Hematopoietic multipotent progenitor cell treated with erythropoietin and hydrocortisone succinate and interleukin-3 and kit ligand, for 17 days (in vitro differentiated cells): ENCODE results near the gene TSFM.
A peak's percentile ranks its signal among the peaks of the same experiment; 100 is the strongest.

Source experiments
- DNase-seq: peaks from one replicate; pipeline ENCODE4 v3.0.0-alpha.2; 2015; ENCODE audit warnings: low spot score

Gene TSFM

DNA sequence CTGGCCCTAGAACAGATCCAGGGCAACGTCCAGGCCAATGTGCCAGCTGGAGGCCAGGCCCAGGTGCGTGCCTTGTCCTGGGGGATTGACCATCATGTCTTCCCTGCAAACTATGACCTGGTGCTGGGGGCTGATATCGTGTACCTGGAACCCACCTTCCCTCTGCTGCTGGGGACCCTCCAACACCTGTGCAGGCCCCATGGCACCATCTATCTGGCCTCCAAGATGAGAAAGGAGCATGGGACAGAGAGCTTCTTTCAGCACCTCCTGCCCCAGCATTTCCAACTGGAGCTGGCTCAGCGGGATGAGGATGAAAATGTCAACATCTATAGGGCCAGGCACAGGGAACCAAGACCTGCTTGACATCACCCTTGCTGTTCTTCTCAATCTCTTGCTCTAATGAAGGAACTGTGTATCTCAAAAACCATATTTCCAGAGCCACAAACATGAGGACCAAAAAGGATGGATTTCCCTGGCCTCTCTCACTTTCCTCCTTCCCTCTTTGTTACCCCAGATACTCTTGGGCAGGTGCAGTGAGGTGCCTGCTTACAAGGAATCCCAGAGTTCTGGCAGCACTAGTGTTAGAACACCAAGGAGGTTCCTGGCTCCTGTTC is 2.2 kb upstream of the TSFM start:
- DNase-seq: no peak

- DNase-seq: no peak
These were observed 1.3 kb upstream of the TSFM start for GRCh38 chr12:57781244-57781643.

GRCh38 chr12:57781801-57782200 is 786 bp upstream of the TSFM start:
- no peak for DNase-seq

DNA sequence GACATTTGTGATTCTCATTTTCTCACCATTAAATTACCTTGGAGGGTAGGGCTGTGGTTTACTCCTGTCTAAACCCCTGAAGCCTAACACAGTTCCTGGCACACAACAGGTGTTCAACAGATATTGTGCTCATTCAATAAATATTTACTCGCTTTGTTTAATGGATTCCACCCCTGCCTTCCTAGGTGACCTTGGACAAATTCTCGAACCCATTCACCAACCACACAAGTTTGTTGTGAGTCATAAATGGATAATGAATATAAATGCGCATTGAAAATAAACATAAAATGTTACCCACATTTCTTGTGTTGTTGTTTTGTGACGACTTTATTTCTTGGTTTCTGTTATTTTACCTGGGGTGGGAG is 362 bp upstream of the TSFM start:
- no peak for DNase-seq

GRCh38 chr12:57783466-57783801 is 847 bp downstream of the TSFM start:
- DNase-seq: no peak

DNA sequence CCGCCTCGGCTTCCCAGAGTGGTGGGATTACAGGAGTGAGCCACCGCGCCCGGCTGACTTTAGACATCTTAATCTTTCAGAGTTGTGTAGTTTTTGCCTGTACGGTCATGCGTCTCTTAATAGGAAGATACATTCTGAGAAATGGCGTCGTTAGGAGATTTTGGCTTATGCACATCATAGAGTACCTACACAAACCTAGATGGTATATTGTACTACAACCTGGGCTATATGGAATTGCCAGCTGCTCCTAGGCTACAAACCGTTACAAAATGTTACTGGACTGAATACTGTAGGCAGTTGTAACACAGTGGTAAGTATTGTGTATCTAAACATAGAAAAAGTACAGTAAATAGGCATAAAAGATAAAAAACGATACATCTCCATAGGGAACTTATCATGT is 1.3 kb downstream of the TSFM start:
- no peak for DNase-seq

DNA sequence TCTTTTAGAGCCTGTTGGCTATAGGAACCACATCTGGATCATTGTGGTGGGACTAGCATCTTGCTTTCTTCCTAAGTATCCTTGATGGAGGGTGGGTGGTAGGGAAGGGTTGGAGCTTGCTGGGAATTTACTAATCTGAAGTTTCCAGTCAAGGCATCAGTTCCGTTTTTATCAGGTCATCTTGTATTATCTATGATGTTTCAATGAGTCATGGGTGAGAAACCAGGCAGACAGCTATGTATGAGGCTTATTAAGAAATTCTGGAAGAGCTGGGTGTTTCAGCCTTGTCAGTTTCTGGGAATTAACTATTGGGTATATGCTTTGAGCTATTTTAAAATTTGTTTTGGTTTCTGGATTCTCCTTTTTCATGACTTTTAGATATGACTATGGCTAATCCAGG is 11.3 kb downstream of the TSFM start:
- no peak for DNase-seq

DNA sequence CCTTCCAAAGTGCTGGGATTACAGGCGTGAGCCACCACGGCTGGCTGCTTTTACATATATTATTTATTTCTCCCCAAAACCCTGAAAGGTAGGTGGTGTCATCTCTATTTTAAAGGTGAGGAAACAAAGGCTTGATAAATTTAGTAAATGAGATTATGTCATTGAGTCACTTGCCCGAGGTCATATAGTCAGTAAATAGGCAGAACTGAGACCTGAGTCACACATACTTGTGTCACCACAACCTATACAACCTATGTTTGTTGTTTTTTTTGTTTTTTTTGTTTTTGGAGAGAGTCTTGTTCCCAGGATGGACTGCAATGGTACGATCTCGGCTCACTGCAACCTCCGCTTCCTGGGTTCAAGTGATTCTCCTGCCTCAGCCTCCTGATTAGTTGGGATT is 12.8 kb downstream of the TSFM start:
- DNase-seq: no peak

DNA sequence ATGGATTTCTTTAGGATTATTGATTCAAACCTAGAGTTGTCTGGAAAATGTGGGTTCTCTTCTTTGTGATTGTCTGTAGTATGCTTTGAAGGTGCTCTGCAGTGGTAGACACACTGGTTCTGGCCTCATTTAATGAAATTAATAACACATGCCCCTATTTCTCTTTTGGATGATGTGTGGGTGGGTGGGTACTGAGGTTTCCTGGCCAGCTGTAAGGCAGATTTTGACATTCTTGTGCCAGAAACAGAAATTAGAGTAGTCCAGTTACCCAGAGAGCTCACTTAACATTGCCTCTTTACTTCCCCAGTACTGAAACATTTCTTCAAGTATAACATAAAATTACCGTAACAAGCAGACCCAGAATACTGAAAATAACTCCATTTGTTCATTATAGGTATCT is 14.4 kb downstream of the TSFM start:
- DNase-seq: no peak

GRCh38 chr12:57797933-57798332 is 15.3 kb downstream of the TSFM start:
- no peak for DNase-seq

DNA sequence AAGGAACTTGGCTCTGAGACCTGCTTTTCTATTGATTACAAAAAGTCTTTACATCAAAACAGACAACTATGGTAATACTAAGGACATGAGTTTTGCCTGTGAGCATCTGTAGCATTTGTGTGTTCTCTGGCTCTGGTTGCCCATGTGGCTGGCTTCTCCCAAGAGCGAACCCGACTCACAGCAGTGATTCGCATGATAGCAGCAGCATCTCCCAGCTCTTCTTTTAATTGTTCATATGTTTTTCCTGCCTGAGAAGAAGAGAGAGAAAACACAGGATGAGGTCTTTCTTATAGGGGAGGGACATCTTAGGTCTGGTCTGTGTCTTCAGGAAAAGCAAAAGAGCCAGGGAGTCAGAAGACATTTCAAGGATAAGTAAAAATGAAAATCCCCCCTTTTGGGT is 18.4 kb downstream of the TSFM start:
- no peak for DNase-seq

- no peak for DNase-seq
These were observed 20.0 kb downstream of the TSFM start for GRCh38 chr12:57802607-57803006.

GRCh38 chr12:57803319-57803893 is 20.8 kb downstream of the TSFM start:
- no peak for DNase-seq

DNA sequence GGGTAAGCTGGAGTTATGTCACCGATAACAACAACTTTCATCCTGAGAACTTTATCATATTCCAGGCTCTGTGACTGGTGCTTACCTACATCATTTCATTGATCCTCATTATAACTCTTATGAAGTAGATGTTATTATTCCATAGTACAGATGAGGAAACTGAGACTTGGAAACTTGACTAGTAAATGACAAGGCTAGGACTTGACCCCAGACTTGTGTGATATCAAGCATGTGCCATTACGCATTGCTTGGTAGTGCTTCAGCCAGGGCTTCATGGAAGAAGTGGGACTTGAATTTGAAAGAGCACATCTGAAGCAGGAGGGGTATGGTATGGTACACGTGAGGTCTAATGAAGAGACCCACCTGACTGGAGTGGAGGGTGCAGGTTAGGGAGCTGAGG is 24.1 kb downstream of the TSFM start:
- no peak for DNase-seq

DNA sequence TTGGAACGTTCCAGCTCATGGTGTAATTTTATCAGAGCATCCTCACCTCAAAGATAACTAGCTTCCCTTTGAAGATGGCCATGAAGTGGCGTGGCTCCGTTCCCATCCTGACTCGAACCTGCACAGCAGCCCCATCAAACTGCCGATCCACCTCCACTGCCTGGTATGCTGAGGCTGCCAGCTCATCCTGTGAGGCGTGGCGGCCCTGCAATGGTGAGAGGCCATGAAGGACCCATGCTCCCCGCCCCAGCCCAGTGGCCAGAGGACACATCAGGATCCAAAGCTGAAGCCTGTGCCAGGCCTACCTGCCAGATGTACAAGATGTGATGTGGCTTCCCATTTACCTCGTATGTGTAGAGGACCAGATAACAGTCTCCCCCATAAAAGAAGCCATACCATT is 24.7 kb downstream of the TSFM start:
- no peak for DNase-seq

DNA sequence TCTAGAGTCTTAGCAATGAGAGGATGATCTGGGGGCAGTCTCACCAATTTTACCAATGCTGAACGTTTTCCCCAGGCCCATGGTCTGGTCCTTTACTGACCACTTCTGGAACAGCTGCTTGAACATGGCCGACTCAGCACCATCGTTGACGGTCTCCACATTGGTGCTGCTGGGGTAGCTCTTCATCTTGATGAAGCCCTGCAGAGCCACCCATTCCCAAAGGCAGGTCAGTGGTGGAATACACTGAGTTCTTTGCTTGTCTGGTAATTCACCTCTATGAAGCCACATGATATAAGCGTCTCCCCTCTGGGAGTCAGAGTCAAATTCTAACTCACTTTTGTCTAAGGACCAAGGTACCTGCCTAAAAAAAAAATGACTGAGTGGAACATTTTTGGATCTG is 25.8 kb downstream of the TSFM start:
- DNase-seq: no peak

- no peak for DNase-seq
These were observed 26.8 kb downstream of the TSFM start for GRCh38 chr12:57809425-57809824.

DNA sequence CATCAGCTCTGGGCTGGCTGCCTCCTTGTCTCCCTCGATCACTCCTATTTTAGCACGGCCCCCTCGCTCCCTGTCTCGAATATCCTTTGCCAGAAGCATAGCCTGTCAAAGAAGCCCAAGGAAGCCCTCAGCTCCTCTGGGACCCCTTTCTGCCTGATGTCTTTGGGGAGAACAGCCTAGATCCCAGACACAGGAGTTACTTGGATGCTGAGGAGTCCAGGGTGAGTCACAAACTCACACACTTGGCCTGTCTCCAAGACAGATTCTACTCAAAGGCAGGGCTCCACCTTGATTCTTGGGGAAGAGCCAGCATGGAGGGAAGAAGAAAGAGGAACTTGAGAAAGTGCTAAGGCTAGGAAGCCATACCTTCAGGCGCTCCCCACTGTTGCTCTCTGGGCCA is 27.9 kb downstream of the TSFM start:
- DNase-seq: peak; percentile 29

GRCh38 chr12:57811028-57811755 is 28.6 kb downstream of the TSFM start:
- DNase-seq: no peak

GRCh38 chr12:57813111-57813970 is 30.8 kb downstream of the TSFM start:
- no peak for DNase-seq

DNA sequence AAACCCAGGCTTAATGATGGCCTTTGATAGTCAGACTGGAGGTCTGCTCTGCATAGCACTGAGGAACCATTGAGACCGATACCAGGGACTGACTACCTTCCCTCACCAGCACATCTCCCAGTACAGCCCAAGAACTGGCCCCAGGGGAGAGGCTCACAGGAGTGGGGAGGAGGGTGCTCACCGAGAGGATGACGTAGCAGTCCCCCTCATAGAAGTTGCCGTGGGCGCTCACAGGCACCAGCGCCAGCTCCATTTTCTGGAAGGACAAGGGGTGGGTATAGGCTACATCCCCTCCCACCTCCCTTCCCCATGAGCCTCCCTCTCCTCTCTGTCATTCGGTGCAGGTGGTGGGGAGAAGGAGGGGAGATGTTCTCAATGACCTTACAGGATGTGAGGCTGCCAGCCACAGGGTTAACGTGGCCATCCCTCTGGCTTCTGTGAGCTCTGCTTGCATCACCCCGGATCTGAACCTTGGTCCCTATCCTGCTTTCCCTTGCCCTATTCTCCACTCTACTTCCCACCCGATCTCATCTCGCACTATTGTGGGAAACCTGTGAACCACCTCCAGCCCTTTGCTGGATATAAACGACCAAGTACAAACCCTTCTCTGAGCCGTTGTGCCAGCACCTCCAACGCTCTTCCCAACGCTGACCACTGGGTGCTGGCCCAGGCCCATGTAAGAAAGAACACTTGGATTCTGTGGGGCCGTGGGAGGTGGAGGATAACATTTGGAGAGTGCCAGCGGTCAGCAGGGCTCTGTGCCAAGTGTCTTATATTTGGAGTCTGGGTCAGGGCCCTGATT is 31.6 kb downstream of the TSFM start:
- DNase-seq: no peak
